GM23338 (cell line): Measurements from ENCODE around the gene CENPP. TPM values are rescaled to one million over a fixed set of nuclear protein-coding genes. Genes with fewer than 3 reads are reported as not detected.

Experiments
- ATAC-seq: fragments of 200-7000 bp; cut with Tn5 transposase; 3 replicates; pipeline ENCODE4 v1.9.1; 2020
- DNase-seq: peaks from one replicate; pipeline ENCODE4 v3.0.0-alpha.2; 2015; ENCODE audit warnings: low spot score
- H2AFZ ChIP-seq: fragments of 200-600 bp; sonication (generic); 2 replicates; pipeline ENCODE4 v1.8.0; 2016; ENCODE audit warnings: antibody characterized with exemption, mild to moderate bottlenecking, moderate library complexity
- H3F3A ChIP-seq: fragments of 200-600 bp; sonication (generic); replicated peaks from 2 replicates; pipeline ENCODE4 v1.8.0; 2017; ENCODE audit warnings: antibody characterized with exemption, mixed run types, low read depth
- H3K27ac ChIP-seq: fragments of 200-600 bp; sonication (generic); 2 replicates; pipeline ENCODE4 v1.6.1; 2016; ENCODE audit warnings: low read depth
- H3K27me3 ChIP-seq: fragments of 200-600 bp; sonication (generic); 2 replicates; pipeline ENCODE4 v1.8.0; 2016; ENCODE audit warnings: mild to moderate bottlenecking, mixed run types, moderate library complexity; ENCODE audit not compliant: insufficient read depth
- H3K36me3 ChIP-seq: fragments of 200-600 bp; sonication (generic); 2 replicates; pipeline ENCODE4 v1.8.0; 2016; ENCODE audit warnings: mild to moderate bottlenecking; ENCODE audit not compliant: insufficient read depth
- H3K4me1 ChIP-seq: fragments of 200-600 bp; sonication (generic); 2 replicates; pipeline ENCODE4 v1.8.0; 2016; ENCODE audit warnings: mild to moderate bottlenecking, moderate library complexity; ENCODE audit not compliant: insufficient read depth
- H3K4me2 ChIP-seq: fragments of 200-600 bp; sonication (generic); 2 replicates; pipeline ENCODE4 v1.7.1; 2017; ENCODE audit warnings: mixed run types
- H3K4me3 ChIP-seq: fragments of 200-600 bp; sonication (generic); 2 replicates; pipeline ENCODE4 v1.6.1; 2016; ENCODE audit warnings: mixed run types
- H3K79me2 ChIP-seq: fragments of 200-600 bp; sonication (generic); replicated peaks from 2 replicates; pipeline ENCODE4 v1.8.0; 2017; ENCODE audit warnings: mild to moderate bottlenecking; ENCODE audit not compliant: insufficient read depth
- H3K9me2 ChIP-seq: fragments of 200-600 bp; sonication (generic); 2 replicates; pipeline ENCODE4 v1.8.0; 2017; ENCODE audit not compliant: insufficient read depth
- H4K20me1 ChIP-seq: fragments of 200-600 bp; sonication (generic); replicated peaks from 2 replicates; pipeline ENCODE4 v1.8.0; 2017; ENCODE audit warnings: mild to moderate bottlenecking; ENCODE audit not compliant: insufficient read depth
- H3K27ac Mint-ChIP-seq: 2 replicates; pipeline ENCODE4 v1.8.0; 2020; ENCODE audit warnings: inconsistent platforms, mild to moderate bottlenecking, moderate library complexity, mixed read lengths
- H3K27me3 Mint-ChIP-seq: 3 replicates; pipeline ENCODE4 v1.8.0; 2022; ENCODE audit warnings: low read depth, mild to moderate bottlenecking, moderate library complexity, mixed read lengths, inconsistent platforms; ENCODE audit not compliant: insufficient read depth, poor library complexity
- H3K36me3 Mint-ChIP-seq: 3 replicates; pipeline ENCODE4 v1.8.0; 2021; ENCODE audit warnings: low read depth, mild to moderate bottlenecking, inconsistent platforms, moderate library complexity, mixed read lengths
- H3K4me1 Mint-ChIP-seq: 3 replicates; pipeline ENCODE4 v1.8.0; 2020; ENCODE audit warnings: mild to moderate bottlenecking, inconsistent platforms, mixed read lengths
- H3K4me3 Mint-ChIP-seq: 3 replicates; pipeline ENCODE4 v1.8.0; 2021; ENCODE audit warnings: moderate library complexity, mild to moderate bottlenecking, inconsistent platforms, mixed read lengths
- H3K9me3 Mint-ChIP-seq: 3 replicates; pipeline ENCODE4 v1.8.0; 2020; ENCODE audit warnings: moderate library complexity, mild to moderate bottlenecking, inconsistent platforms, mixed read lengths
- CREB1 ChIP-seq: fragments of 250-450 bp; sonication (Bioruptor Pico); IDR thresholded peaks from 2 replicates; pipeline ENCODE4 v1.5.0; 2020; ENCODE audit warnings: low read depth, mild to moderate bottlenecking, moderate library complexity
- CTCF ChIP-seq, 2 experiments: fragments of 200-600 bp in 1 of 2; sonication (generic) in 1 of 2; conservative IDR thresholded peaks; 2 replicates each; pipeline versions ENCODE4 v1.5.1 to v1.6.1; 2016 to 2017; ENCODE audit warnings: antibody characterized with exemption in 2 of 2, low read depth in 2 of 2, mild to moderate bottlenecking in 2 of 2, moderate library complexity in 1 of 2
- ETS1 ChIP-seq: IDR thresholded peaks from 2 replicates; pipeline ENCODE4 v1.6.1; 2016; ENCODE audit warnings: antibody characterized with exemption
- EZH2 ChIP-seq: fragments of 200-600 bp; sonication (generic); IDR thresholded peaks from one replicate; pipeline ENCODE4 v1.8.0; 2017; ENCODE audit warnings: antibody characterized with exemption, mild to moderate bottlenecking, low read depth; ENCODE audit not compliant: unreplicated experiment
- EZH2phosphoT487 ChIP-seq: fragments of 200-600 bp; sonication (generic); IDR thresholded peaks from one replicate; pipeline ENCODE4 v1.8.1; 2018; ENCODE audit warnings: antibody characterized with exemption; ENCODE audit not compliant: unreplicated experiment
- JUNB ChIP-seq: IDR thresholded peaks from one replicate; pipeline ENCODE4 v1.6.1; 2016; ENCODE audit warnings: antibody characterized with exemption; ENCODE audit not compliant: unreplicated experiment
- NANOG ChIP-seq: IDR thresholded peaks from 2 replicates; pipeline ENCODE4 v1.6.1; 2016; ENCODE audit warnings: antibody characterized with exemption, borderline replicate concordance
- POLR2AphosphoS5 ChIP-seq: IDR thresholded peaks from 2 replicates; pipeline ENCODE4 v1.6.1; 2016; ENCODE audit warnings: antibody characterized with exemption, low read depth
- REST ChIP-seq: IDR thresholded peaks from one replicate; pipeline ENCODE4 v1.6.1; 2018; ENCODE audit warnings: antibody characterized with exemption; ENCODE audit not compliant: unreplicated experiment
- STAT1 ChIP-seq: IDR thresholded peaks from one replicate; pipeline ENCODE4 v1.6.1; 2016; ENCODE audit warnings: antibody characterized with exemption; ENCODE audit not compliant: unreplicated experiment
- ZNF114 ChIP-seq: fragments of 250-450 bp; sonication (Bioruptor Pico); IDR thresholded peaks from 2 replicates; pipeline ENCODE4 v1.5.0; 2020; ENCODE audit warnings: mild to moderate bottlenecking, moderate library complexity
- ZNF331 ChIP-seq: fragments of 250-450 bp; sonication (Bioruptor Pico); IDR thresholded peaks from 2 replicates; pipeline ENCODE4 v1.5.0; 2020; ENCODE audit warnings: low read depth, mild to moderate bottlenecking, moderate library complexity
- polyA plus RNA-seq: library from polyadenylated mRNA; unstranded; fragments of >200 nt; fragmentation: Nextera tagmentation; extraction: Ambion mirVana; gene quantifications from 2 replicates; pipeline ENCODE4 v1.2.1, GENCODE V29; 2016
- total RNA-seq: library from RNA; depleted of rRNA; stranded (reverse); fragments of >200 nt; shearing (Covaris generic); gene quantifications from 2 replicates; pipeline ENCODE4 v1.2.3, GENCODE V29; 2014

CENPP gene
- total and polyA plus RNA-seq, 2 experiments from 2014 or later, result 11.0 to 12.6 TPM

- no peak overlapping the region for H3K4me3 ChIP-seq
- H3K9me2 ChIP-seq, result no peaks in the 10 kb centered on the region
- Mint-ChIP-seq H3K4me3 (no peak overlapping the region), H3K36me3 (peaks cover 1% of the 10 kb centered on the region; the same call in 1 of the 3 replicates), H3K4me1 (peaks cover 40% of the 10 kb centered on the region), H3K27me3 (peaks cover 2% of the 10 kb centered on the region), H3K27ac (peak overlapping the region; percentile 46; the same call in 1 of the 2 replicates), H3K9me3 (no peaks in the 10 kb centered on the region; the same call in 1 of the 3 replicates)
- H3K36me3 ChIP-seq, result no peaks in the 10 kb centered on the region
- ATAC-seq (no peak; the same call in 2 of the 3 replicates), DNase-seq (peak; percentile 42)
- peak overlapping the region; percentile 17; the same call in 1 of the 2 replicates for H3K4me2 ChIP-seq
- H3K27ac ChIP-seq, result no peak overlapping the region
- no peaks in the 10 kb centered on the region for H3K79me2 ChIP-seq
- no peak overlapping the region for H2AFZ ChIP-seq
- peaks cover 48% of the 10 kb centered on the region for H3K4me1 ChIP-seq
- no peaks in the 10 kb centered on the region for H3K27me3 ChIP-seq
- TF ChIP-seq JUNB, result no peak
- TF ChIP-seq POLR2AphosphoS5, result no peak
- TF ChIP-seq NANOG, result no peak
- no peaks in the 10 kb centered on the region for H3F3A ChIP-seq
- H4K20me1 ChIP-seq, result no peaks in the 10 kb centered on the region
Measured at GRCh38 chr9:92378865-92379560, 53.3 kb downstream of the CENPP start.

DNA sequence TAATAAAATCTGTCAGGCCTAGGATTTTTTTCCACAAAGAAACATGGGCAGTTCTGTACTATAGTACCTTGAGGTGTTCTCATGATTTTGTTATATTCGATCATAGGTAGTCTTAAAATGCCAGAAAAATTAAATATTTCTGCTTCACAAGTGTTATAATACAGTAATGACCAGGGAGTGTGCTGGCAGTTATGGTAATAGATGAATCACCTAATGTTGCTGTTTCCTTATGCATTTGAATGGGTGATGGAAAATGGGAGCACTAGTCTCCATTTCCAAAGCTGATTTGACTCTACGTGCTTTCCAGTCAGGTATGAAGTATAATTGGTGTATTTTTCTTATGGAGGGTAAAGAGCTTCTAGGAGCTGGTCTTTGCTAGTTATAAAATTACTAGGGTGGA, 54.9 kb downstream of the CENPP start:
- H3K4me3 ChIP-seq, result no peak overlapping the region
- no peaks in the 10 kb centered on the region for H3K27me3 ChIP-seq
- Mint-ChIP-seq H3K4me3 (no peak overlapping the region), H3K9me3 (no peaks in the 10 kb centered on the region; the same call in 2 of the 3 replicates), H3K4me1 (peaks cover 40% of the 10 kb centered on the region), H3K27me3 (no peaks in the 10 kb centered on the region), H3K27ac (no peak overlapping the region), H3K36me3 (no peaks in the 10 kb centered on the region)
- H3K27ac ChIP-seq, result no peak overlapping the region
- DNase-seq (no peak), ATAC-seq (no peak)
- H4K20me1 ChIP-seq, result no peaks in the 10 kb centered on the region
- no peak overlapping the region; the same call in 1 of the 2 replicates for H3K4me2 ChIP-seq
- H3K79me2 ChIP-seq, result no peaks in the 10 kb centered on the region
- no peaks in the 10 kb centered on the region for H3F3A ChIP-seq
- H3K4me1 ChIP-seq, result peaks cover 48% of the 10 kb centered on the region
- H2AFZ ChIP-seq, result no peak overlapping the region
- no peaks in the 10 kb centered on the region for H3K36me3 ChIP-seq
- H3K9me2 ChIP-seq, result no peaks in the 10 kb centered on the region
- TF ChIP-seq POLR2AphosphoS5, result no peak
- TF ChIP-seq STAT1, result no peak
- TF ChIP-seq NANOG, result no peak
- no peak for TF ChIP-seq ZNF114
- no peak for TF ChIP-seq EZH2
- no peak for TF ChIP-seq ETS1
- TF ChIP-seq ZNF331 (CRISPR knock-in tag), result no peak
- no peak for TF ChIP-seq EZH2phosphoT487
- no peak for TF ChIP-seq CTCF (conservative IDR thresholded peaks at IDR 0.05; ENCODE audit: low read depth in 2 of 2)
- no peak for TF ChIP-seq CREB1
- TF ChIP-seq REST, result no peak
- TF ChIP-seq JUNB, result no peak
